Naive thymus-derived CD4-positive, alpha-beta T cell (primary cell): ENCODE data around the gene BNIP3. TPM values are rescaled to one million over a fixed set of nuclear protein-coding genes. Genes with fewer than 3 reads are reported as not detected.

ENCODE experiments used
- ATAC-seq: fragments of 150-1000 bp; cut with Tn5 transposase; 2 replicates; pipeline ENCODE4 v1.10.0; 2021; ENCODE audit warnings: mild to moderate bottlenecking, moderate library complexity
- CTCF ChIA-PET: fragments of 350-600 bp; sonication (Branson Sonifier 250); formaldehyde crosslinking; loops from one replicate; lab custom pipeline; 2021; ENCODE audit warnings: antibody characterized with exemption; lab: Charles Lee
- POLR2A ChIA-PET: fragments of 350-600 bp; sonication (Branson Sonifier 250); formaldehyde crosslinking; loops from one replicate; lab custom pipeline; 2021; ENCODE audit warnings: antibody characterized with exemption, inconsistent platforms; lab: Charles Lee
- DNase-seq, 9 donors: peaks; one replicate each; pipeline versions ENCODE4 v3.0.0 to v3.0.0-alpha.2; 2020 to 2022; ENCODE audit warnings: mixed read lengths in 1 of 9
- H3K27ac ChIP-seq: one replicate; pipeline ENCODE4 v1.7.0; 2013; ENCODE audit warnings: mild to moderate bottlenecking, low read depth, low read length, moderate library complexity
- H3K27me3 ChIP-seq, 2 donors: one replicate each; pipeline ENCODE4 v1.7.0; 2013; ENCODE audit warnings: low read length in 2 of 2, mild to moderate bottlenecking in 2 of 2, moderate library complexity in 2 of 2; ENCODE audit not compliant: control insufficient read depth in 2 of 2, insufficient read depth in 2 of 2
- H3K36me3 ChIP-seq, 3 experiments: 1 replicate in 2 of 3; 2 replicates in 1 of 3; pipeline ENCODE4 v1.7.0; 2013; ENCODE audit warnings: low read length in 3 of 3, mild to moderate bottlenecking in 3 of 3, moderate library complexity in 1 of 3; ENCODE audit not compliant: insufficient read depth in 3 of 3, control insufficient read depth in 2 of 3
- H3K4me1 ChIP-seq, 2 donors: one replicate each; pipeline ENCODE4 v1.7.0; 2013; ENCODE audit warnings: low read length in 2 of 2, mild to moderate bottlenecking in 2 of 2, moderate library complexity in 1 of 2; ENCODE audit not compliant: control insufficient read depth in 2 of 2, insufficient read depth in 2 of 2
- H3K4me3 ChIP-seq: 2 replicates; pipeline ENCODE4 v1.7.0; 2013; ENCODE audit warnings: mild to moderate bottlenecking, low read length
- H3K9me3 ChIP-seq, 3 experiments: 1 replicate in 2 of 3; 2 replicates in 1 of 3; pipeline ENCODE4 v1.7.0; 2013; ENCODE audit warnings: low read length in 3 of 3; ENCODE audit not compliant: control insufficient read depth in 2 of 3
- H3K27ac Mint-ChIP-seq, 9 donors: one replicate each; pipeline ENCODE4 v1.8.0; 2020 to 2022; ENCODE audit warnings: mixed read lengths in 9 of 9, mild to moderate bottlenecking in 8 of 9, moderate library complexity in 5 of 9, inconsistent platforms in 2 of 9
- H3K27me3 Mint-ChIP-seq, 5 donors: one replicate each; pipeline ENCODE4 v1.8.0; 2021 to 2022; ENCODE audit warnings: mixed read lengths in 5 of 5, mild to moderate bottlenecking in 1 of 5
- H3K36me3 Mint-ChIP-seq, 5 donors: one replicate each; pipeline ENCODE4 v1.8.0; 2020 to 2022; ENCODE audit warnings: mixed read lengths in 5 of 5, mild to moderate bottlenecking in 3 of 5, inconsistent platforms in 1 of 5
- H3K4me1 Mint-ChIP-seq, 7 donors: one replicate each; pipeline ENCODE4 v1.8.0; 2020 to 2022; ENCODE audit warnings: mixed read lengths in 7 of 7, mild to moderate bottlenecking in 3 of 7, inconsistent platforms in 1 of 7
- H3K4me3 Mint-ChIP-seq, 10 donors: one replicate each; pipeline ENCODE4 v1.8.0; 2020 to 2022; ENCODE audit warnings: mild to moderate bottlenecking in 10 of 10, mixed read lengths in 10 of 10, moderate library complexity in 6 of 10, inconsistent platforms in 2 of 10
- H3K9me3 Mint-ChIP-seq, 11 donors: one replicate each; pipeline ENCODE4 v1.8.0; 2020 to 2022; ENCODE audit warnings: mixed read lengths in 11 of 11, mild to moderate bottlenecking in 4 of 11, inconsistent platforms in 1 of 11, moderate library complexity in 1 of 11
- intact Hi-C, 2 donors: fragments of 100-400 bp; cut with micrococcal nuclease; formaldehyde crosslinking; loops; one replicate each; pipeline ENCODE4 v1.15.1; 2023
- polyA plus RNA-seq, 2 donors: library from polyadenylated mRNA; unstranded; fragments of 300-500 nt; fragmentation: Illumina TruSeq; gene quantifications; one replicate each; pipeline ENCODE4 v1.2.3, GENCODE V29; 2021
- total RNA-seq, 6 experiments: library from RNA in 5 of 6; stranded (reverse) in 5 of 6; gene quantifications; 1 replicate in 5 of 6; 2 replicates in 1 of 6; pipeline ENCODE4 v1.2.3 and lab custom pipeline; 2021 to 2026

The BNIP3 gene
- total and polyA plus RNA-seq, 7 experiments from 2014 or later: 17.7 to 81.7 (median 40.5) TPM

DNA sequence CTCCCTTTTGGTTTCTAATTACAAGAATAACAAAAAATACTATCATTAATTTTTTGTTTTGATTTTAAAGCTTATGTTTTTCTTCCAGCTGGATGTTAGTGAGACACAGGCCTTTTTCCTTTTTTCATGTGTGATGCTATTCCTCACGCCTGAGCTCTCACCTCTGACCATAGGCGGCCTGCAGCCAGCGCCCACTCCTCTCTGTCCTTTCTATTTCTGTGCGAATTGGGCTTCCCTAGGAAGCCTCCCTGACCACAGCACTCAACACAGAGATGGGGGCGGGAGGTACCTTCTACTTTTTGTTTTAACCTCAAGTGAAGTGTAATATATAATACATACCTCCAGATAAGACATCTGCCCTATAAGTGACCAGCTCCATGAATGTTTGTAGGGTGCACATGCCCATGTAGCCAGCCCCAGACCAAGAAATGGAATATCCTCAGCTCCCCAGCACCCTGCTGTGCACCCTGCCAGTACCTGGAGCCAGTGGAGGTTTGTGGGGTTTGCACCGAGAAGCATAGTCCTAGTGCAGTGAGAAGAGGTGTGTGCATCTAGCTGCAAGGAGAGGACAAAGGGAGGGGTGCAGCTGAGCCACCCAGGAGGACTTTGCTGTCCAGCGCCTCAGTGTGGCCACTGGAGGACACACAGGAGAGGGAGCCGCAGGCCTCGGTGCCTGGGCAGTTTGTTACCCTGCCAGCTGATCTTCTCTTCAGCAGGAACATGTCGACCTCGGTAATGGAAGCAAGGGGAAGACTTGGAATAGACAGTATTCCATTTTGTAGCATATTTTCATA lies 38.5 kb downstream of the BNIP3 start:
- H3K4me1 ChIP-seq: no peaks in the 10 kb centered on the region
- ChIA-PET POLR2A (interaction anchor here (1.2 kb wide), 1 partner anchor 38 kb away, joined by 3 read pairs; the partner anchor contains the start of gene BNIP3), CTCF (interaction anchor here (0.5 to 2.4 kb wide), 6 partner anchors 30 to 79 kb away, joined by 3 to 7 read pairs (median 3); no protein-coding TSS in a partner anchor)
- H3K36me3 ChIP-seq: peaks cover 0 to 74% (median 6%) of the 10 kb centered on the region in 3 experiments
- DNase-seq (peak in 5 of 9 donors; percentile 11 to 29 (median 20)), ATAC-seq (peak; percentile 63)
- H3K36me3 Mint-ChIP-seq: peaks cover 17 to 71% (median 27%) of the 10 kb centered on the region in 5 donors
- no peak overlapping the region for H3K4me3 Mint-ChIP-seq
- H3K4me1 Mint-ChIP-seq: peaks cover 0 to 21% (median 14%) of the 10 kb centered on the region in 7 donors
- H3K9me3 Mint-ChIP-seq: peaks cover 0 to 1% (median 0%) of the 10 kb centered on the region in 11 donors
- no peak overlapping the region for H3K27ac ChIP-seq
- no peaks in the 10 kb centered on the region for H3K9me3 ChIP-seq
- no peaks in the 10 kb centered on the region for H3K27me3 Mint-ChIP-seq
- intact Hi-C loops: loop anchor here in 1 of 2 donors (1.0 kb wide), 1 partner anchor 58 kb away; no protein-coding TSS in a partner anchor
- H3K27ac Mint-ChIP-seq: peak overlapping the region in 8 of 9 donors; percentile 23 to 74 (median 68)
- H3K27me3 ChIP-seq: no peaks in the 10 kb centered on the region
- H3K4me3 ChIP-seq: no peak overlapping the region

DNA sequence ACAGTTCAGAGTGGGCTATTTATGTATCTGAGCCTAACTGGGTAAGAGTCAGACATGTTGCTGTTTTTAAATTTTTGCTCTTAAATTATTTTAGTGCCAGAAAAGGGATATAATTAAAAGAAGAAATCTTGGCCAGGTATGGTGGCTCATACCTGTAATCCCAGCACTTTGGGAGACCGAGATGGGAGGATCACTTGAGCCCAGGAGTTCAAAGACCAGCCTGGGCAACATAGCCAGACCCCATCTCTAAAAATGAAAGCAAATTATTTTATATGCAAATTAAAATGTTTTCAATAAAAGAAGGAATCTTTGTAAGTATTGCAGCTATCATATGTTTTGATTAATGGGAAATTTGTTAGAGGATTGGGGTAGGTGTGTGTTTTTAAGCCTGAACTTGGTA lies 39.3 kb downstream of the BNIP3 start:
- peaks cover 0 to 21% (median 14%) of the 10 kb centered on the region in 7 donors for H3K4me1 Mint-ChIP-seq
- Histone ChIP-seq H3K4me3 (no peak overlapping the region), H3K4me1 (no peaks in the 10 kb centered on the region), H3K9me3 (no peaks in the 10 kb centered on the region), H3K27ac (no peak overlapping the region), H3K27me3 (no peaks in the 10 kb centered on the region), H3K36me3 (peaks cover 0 to 74% (median 7%) of the 10 kb centered on the region in 3 experiments)
- peaks cover 0 to 1% (median 0%) of the 10 kb centered on the region in 11 donors for H3K9me3 Mint-ChIP-seq
- CTCF ChIA-PET: interaction anchor here (0.8 to 2.4 kb wide), 4 partner anchors 31 to 80 kb away, joined by 3 to 7 read pairs (median 4); no protein-coding TSS in a partner anchor
- peak overlapping the region in 8 of 9 donors; percentile 31 to 83 (median 64) for H3K27ac Mint-ChIP-seq
- H3K4me3 Mint-ChIP-seq: no peak overlapping the region
- ATAC-seq (no peak), DNase-seq (no peak)
- intact Hi-C loops: no loop called here
- no peaks in the 10 kb centered on the region for H3K27me3 Mint-ChIP-seq
- H3K36me3 Mint-ChIP-seq: peaks cover 10 to 69% (median 27%) of the 10 kb centered on the region in 5 donors
- POLR2A ChIA-PET: interaction anchor here (1.2 kb wide), 1 partner anchor 39 kb away, joined by 3 read pairs; the partner anchor contains the start of gene BNIP3

DNA sequence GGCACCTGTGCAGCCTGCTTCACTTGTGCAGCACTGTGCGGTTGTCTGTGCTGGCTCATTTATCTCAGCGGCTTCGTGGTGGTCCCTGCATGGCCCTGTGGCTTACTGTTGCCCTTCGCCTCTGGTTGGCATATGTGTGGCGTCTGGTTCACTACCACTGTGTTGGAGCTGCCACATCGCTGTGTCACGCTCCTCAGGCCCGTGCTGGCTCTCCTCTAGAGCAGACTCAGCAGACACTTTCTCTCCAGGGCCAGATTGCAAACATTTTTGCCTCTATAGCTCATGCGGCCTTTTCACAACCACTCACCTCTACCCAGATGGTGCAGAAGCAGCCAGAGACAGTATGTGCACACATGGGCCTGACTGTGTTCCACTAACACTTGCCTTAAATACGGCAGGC lies 43.0 kb downstream of the BNIP3 start:
- Histone ChIP-seq H3K9me3 (no peaks in the 10 kb centered on the region), H3K4me1 (peaks cover 0 to 16% of the 10 kb centered on the region in 2 donors), H3K36me3 (peaks cover 0 to 69% (median 24%) of the 10 kb centered on the region in 3 experiments), H3K27me3 (no peaks in the 10 kb centered on the region), H3K27ac (no peak overlapping the region), H3K4me3 (no peak overlapping the region)
- ChIA-PET CTCF (no interaction called here), POLR2A (no interaction called here)
- Mint-ChIP-seq H3K4me3 (no peak overlapping the region), H3K4me1 (peaks cover 11 to 41% (median 30%) of the 10 kb centered on the region in 7 donors), H3K27me3 (no peaks in the 10 kb centered on the region), H3K27ac (peak overlapping the region in 1 of 9 donors; percentile 72), H3K9me3 (no peaks in the 10 kb centered on the region), H3K36me3 (peaks cover 0 to 54% (median 22%) of the 10 kb centered on the region in 5 donors)
- DNase-seq (no peak), ATAC-seq (no peak)
- intact Hi-C loops: no loop called here

DNA sequence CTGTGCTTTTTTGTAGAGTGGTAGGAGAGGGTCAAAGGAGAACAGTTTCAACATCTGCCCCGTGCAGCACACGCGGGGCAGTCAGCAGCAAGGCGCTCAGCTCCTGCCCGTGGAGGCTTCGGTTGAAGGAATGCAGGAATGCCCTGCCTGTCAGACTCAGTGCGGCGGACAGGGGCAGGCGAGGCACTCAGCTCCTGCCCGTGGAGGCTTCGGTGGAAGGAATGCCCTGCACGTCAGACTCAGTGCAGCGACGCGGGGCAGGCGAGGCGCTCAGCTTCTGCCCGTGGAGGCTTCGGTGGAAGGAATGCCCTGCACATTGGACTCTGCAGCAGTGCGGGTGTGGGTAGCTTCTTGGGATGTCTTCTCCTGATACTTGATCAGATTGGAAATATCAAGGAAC lies 43.9 kb downstream of the BNIP3 start:
- Histone ChIP-seq H3K27ac (no peak overlapping the region), H3K36me3 (peaks cover 0 to 62% (median 24%) of the 10 kb centered on the region in 3 experiments), H3K9me3 (no peaks in the 10 kb centered on the region), H3K27me3 (no peaks in the 10 kb centered on the region), H3K4me1 (peaks cover 0 to 16% of the 10 kb centered on the region in 2 donors), H3K4me3 (no peak overlapping the region)
- ATAC-seq (no peak), DNase-seq (no peak)
- no peak overlapping the region for H3K4me3 Mint-ChIP-seq
- no peaks in the 10 kb centered on the region for H3K27me3 Mint-ChIP-seq
- ChIA-PET POLR2A (no interaction called here), CTCF (no interaction called here)
- no peaks in the 10 kb centered on the region for H3K9me3 Mint-ChIP-seq
- intact Hi-C loops: no loop called here
- H3K27ac Mint-ChIP-seq: peak overlapping the region in 5 of 9 donors; percentile 13 to 48 (median 28)
- H3K36me3 Mint-ChIP-seq: peaks cover 0 to 46% (median 19%) of the 10 kb centered on the region in 5 donors
- peaks cover 11 to 42% (median 30%) of the 10 kb centered on the region in 7 donors for H3K4me1 Mint-ChIP-seq

- peaks cover 0 to 42% (median 19%) of the 10 kb centered on the region in 5 donors for H3K36me3 Mint-ChIP-seq
- Histone ChIP-seq H3K27me3 (no peaks in the 10 kb centered on the region), H3K4me3 (no peak overlapping the region), H3K27ac (no peak overlapping the region), H3K36me3 (peaks cover 0 to 58% (median 24%) of the 10 kb centered on the region in 3 experiments), H3K4me1 (peaks cover 0 to 20% of the 10 kb centered on the region in 2 donors), H3K9me3 (no peaks in the 10 kb centered on the region)
- no peaks in the 10 kb centered on the region for H3K27me3 Mint-ChIP-seq
- intact Hi-C loops: no loop called here
- H3K9me3 Mint-ChIP-seq: no peaks in the 10 kb centered on the region
- POLR2A ChIA-PET: no interaction called here
- H3K27ac Mint-ChIP-seq: peak overlapping the region in 4 of 9 donors; percentile 2 to 80 (median 57)
- DNase-seq (no peak), ATAC-seq (no peak)
- no peak overlapping the region for H3K4me3 Mint-ChIP-seq
- CTCF ChIA-PET: interaction anchor here (1.1 kb wide), 1 partner anchor 86 kb away, joined by 3 read pairs; no protein-coding TSS in a partner anchor
- peaks cover 11 to 48% (median 38%) of the 10 kb centered on the region in 7 donors for H3K4me1 Mint-ChIP-seq
Measured at GRCh38 chr10:131936736-131937135, 45.0 kb downstream of the BNIP3 start.

- Histone ChIP-seq H3K9me3 (no peaks in the 10 kb centered on the region), H3K27me3 (no peaks in the 10 kb centered on the region), H3K4me1 (peaks cover 0 to 20% of the 10 kb centered on the region in 2 donors), H3K27ac (no peak overlapping the region), H3K4me3 (no peak overlapping the region), H3K36me3 (peaks cover 0 to 53% (median 24%) of the 10 kb centered on the region in 3 experiments)
- intact Hi-C loops: no loop called here
- Mint-ChIP-seq H3K36me3 (peaks cover 0 to 38% (median 18%) of the 10 kb centered on the region in 5 donors), H3K27me3 (no peaks in the 10 kb centered on the region), H3K4me3 (no peak overlapping the region), H3K4me1 (peaks cover 14 to 52% (median 43%) of the 10 kb centered on the region in 7 donors), H3K9me3 (no peaks in the 10 kb centered on the region), H3K27ac (peak overlapping the region in 3 of 9 donors; percentile 2 to 57 (median 57))
- ATAC-seq: no peak
- no peak for DNase-seq
- ChIA-PET CTCF (interaction anchor here (1.1 kb wide), 1 partner anchor 86 kb away, joined by 3 read pairs; no protein-coding TSS in a partner anchor), POLR2A (no interaction called here)
Measured at GRCh38 chr10:131936294-131936693, 45.4 kb downstream of the BNIP3 start.
